NCI-H69 (cell line): Measurements from ENCODE around the gene SEZ6L2.
"Not testable (repeated sequence)": the region's sequence is repeated elsewhere in the genome, so short reads cannot be mapped to it uniquely, and the experiment has no call there.

Source experiments
- DNase-seq: peaks from one replicate; lab custom pipeline; 2025; lab: John Stamatoyannopoulos, UW

Gene SEZ6L2

GRCh38 chr16:29857133-29857760 is 42.1 kb downstream of the SEZ6L2 start:
- no peak for DNase-seq

- DNase-seq: no peak
Measured at GRCh38 chr16:29854520-29855100, 44.7 kb downstream of the SEZ6L2 start.

GRCh38 chr16:29852654-29853053 is 46.7 kb downstream of the SEZ6L2 start:
- no peak for DNase-seq

GRCh38 chr16:29850998-29851397 is 48.4 kb downstream of the SEZ6L2 start:
- DNase-seq: no peak

- no peak for DNase-seq
Measured at GRCh38 chr16:29849505-29849904, 49.8 kb downstream of the SEZ6L2 start.

GRCh38 chr16:29848420-29849297 is 50.7 kb downstream of the SEZ6L2 start:
- peak; percentile 84 for DNase-seq

- DNase-seq: no peak
Measured at GRCh38 chr16:29845656-29846055, 53.7 kb downstream of the SEZ6L2 start.

- DNase-seq: no peak
Measured at GRCh38 chr16:29844575-29845331, 54.6 kb downstream of the SEZ6L2 start.

- no peak for DNase-seq
Measured at GRCh38 chr16:29843931-29844330, 55.4 kb downstream of the SEZ6L2 start.

- no peak for DNase-seq
Measured at GRCh38 chr16:29842732-29843346, 56.5 kb downstream of the SEZ6L2 start.

- DNase-seq: no peak
Measured at GRCh38 chr16:29841631-29842030, 57.7 kb downstream of the SEZ6L2 start.

- DNase-seq: no peak
Measured at GRCh38 chr16:29840240-29840639, 59.1 kb downstream of the SEZ6L2 start.

- DNase-seq: no peak
Measured at GRCh38 chr16:29839822-29840221, 59.5 kb downstream of the SEZ6L2 start.

GRCh38 chr16:29837841-29838240 is 61.5 kb downstream of the SEZ6L2 start:
- no peak for DNase-seq

- no peak for DNase-seq
Measured at GRCh38 chr16:29836623-29837022, 62.7 kb downstream of the SEZ6L2 start.

GRCh38 chr16:29835926-29836325 is 63.4 kb downstream of the SEZ6L2 start:
- DNase-seq: no peak

- no peak for DNase-seq
Measured at GRCh38 chr16:29834079-29834478, 65.3 kb downstream of the SEZ6L2 start.

- DNase-seq: not testable (repeated sequence)
Measured at GRCh38 chr16:29833219-29833618, 66.1 kb downstream of the SEZ6L2 start.

- no peak for DNase-seq
Measured at GRCh38 chr16:29831490-29831889, 67.9 kb downstream of the SEZ6L2 start.

- no peak for DNase-seq
Measured at GRCh38 chr16:29830774-29831173, 68.6 kb downstream of the SEZ6L2 start.

- no peak for DNase-seq
Measured at GRCh38 chr16:29826342-29826695, 73.0 kb downstream of the SEZ6L2 start.
